ENCODE data around the gene RBM20.

Gene RBM20

GRCh38 chr10:110820321-110820814 lies 176.2 kb downstream of the RBM20 start:
- TF ChIP-seq GATA3 (IDR thresholded peaks at IDR 0.05; ENCODE audit: low read depth, low read length) (no peak), GATA2 (IDR thresholded peaks at IDR 0.05; ENCODE audit: low read depth, low read length) (0 out of 2 replicates have a peak, but pooled peaks have one; percentile 30)

- TF ChIP-seq GATA2 (IDR thresholded peaks at IDR 0.05; ENCODE audit: low read depth, low read length) = no peak
- TF ChIP-seq GATA3 (IDR thresholded peaks at IDR 0.05; ENCODE audit: low read depth, low read length) = no peak
These were observed 177.4 kb downstream of the RBM20 start for GRCh38 chr10:110821508-110821907.

- TF ChIP-seq GATA3 (IDR thresholded peaks at IDR 0.05; ENCODE audit: low read depth, low read length) (no peak), GATA2 (IDR thresholded peaks at IDR 0.05; ENCODE audit: low read depth, low read length) (no peak)
These were observed 178.0 kb downstream of the RBM20 start for GRCh38 chr10:110822035-110822711.

- TF ChIP-seq GATA3 (IDR thresholded peaks at IDR 0.05; ENCODE audit: low read depth, low read length) (no peak), GATA2 (IDR thresholded peaks at IDR 0.05; ENCODE audit: low read depth, low read length) (peak; percentile 72)
These were observed 178.7 kb downstream of the RBM20 start for GRCh38 chr10:110822712-110823311.

GRCh38 chr10:110824152-110824441 lies 180.0 kb downstream of the RBM20 start:
- TF ChIP-seq GATA2 (IDR thresholded peaks at IDR 0.05; ENCODE audit: low read depth, low read length) (no peak), GATA3 (IDR thresholded peaks at IDR 0.05; ENCODE audit: low read depth, low read length) (no peak)

GRCh38 chr10:110824660-110825059 lies 180.5 kb downstream of the RBM20 start:
- TF ChIP-seq GATA3 (IDR thresholded peaks at IDR 0.05; ENCODE audit: low read depth, low read length) (no peak), GATA2 (IDR thresholded peaks at IDR 0.05; ENCODE audit: low read depth, low read length) (no peak)

GRCh38 chr10:110825508-110825907 lies 181.4 kb downstream of the RBM20 start:
- TF ChIP-seq GATA3 (IDR thresholded peaks at IDR 0.05; ENCODE audit: low read depth, low read length) (no peak), GATA2 (IDR thresholded peaks at IDR 0.05; ENCODE audit: low read depth, low read length) (no peak)

- TF ChIP-seq GATA3 (IDR thresholded peaks at IDR 0.05; ENCODE audit: low read depth, low read length) (no peak), GATA2 (IDR thresholded peaks at IDR 0.05; ENCODE audit: low read depth, low read length) (no peak)
These were observed 183.3 kb downstream of the RBM20 start for GRCh38 chr10:110827410-110827809.

GRCh38 chr10:110827875-110828274 lies 183.7 kb downstream of the RBM20 start:
- TF ChIP-seq GATA3 (IDR thresholded peaks at IDR 0.05; ENCODE audit: low read depth, low read length) (no peak), GATA2 (IDR thresholded peaks at IDR 0.05; ENCODE audit: low read depth, low read length) (no peak)

- TF ChIP-seq GATA2 (IDR thresholded peaks at IDR 0.05; ENCODE audit: low read depth, low read length) (no peak), GATA3 (IDR thresholded peaks at IDR 0.05; ENCODE audit: low read depth, low read length) (no peak)
These were observed 184.4 kb downstream of the RBM20 start for GRCh38 chr10:110828525-110828924.

GRCh38 chr10:110829721-110830410 lies 185.7 kb downstream of the RBM20 start:
- TF ChIP-seq GATA3 (IDR thresholded peaks at IDR 0.05; ENCODE audit: low read depth, low read length) = no peak
- no peak for TF ChIP-seq GATA2 (IDR thresholded peaks at IDR 0.05; ENCODE audit: low read depth, low read length)

- TF ChIP-seq GATA2 (IDR thresholded peaks at IDR 0.05; ENCODE audit: low read depth, low read length) (no peak), GATA3 (IDR thresholded peaks at IDR 0.05; ENCODE audit: low read depth, low read length) (no peak)
These were observed 189.3 kb downstream of the RBM20 start for GRCh38 chr10:110833234-110833940.

- TF ChIP-seq GATA2 (IDR thresholded peaks at IDR 0.05; ENCODE audit: low read depth, low read length) = no peak
- TF ChIP-seq GATA3 (IDR thresholded peaks at IDR 0.05; ENCODE audit: low read depth, low read length) = no peak
These were observed 189.9 kb downstream of the RBM20 start for GRCh38 chr10:110833941-110834628.
